ENCODE measurements around the gene ZC2HC1C.

The ZC2HC1C gene

DNA sequence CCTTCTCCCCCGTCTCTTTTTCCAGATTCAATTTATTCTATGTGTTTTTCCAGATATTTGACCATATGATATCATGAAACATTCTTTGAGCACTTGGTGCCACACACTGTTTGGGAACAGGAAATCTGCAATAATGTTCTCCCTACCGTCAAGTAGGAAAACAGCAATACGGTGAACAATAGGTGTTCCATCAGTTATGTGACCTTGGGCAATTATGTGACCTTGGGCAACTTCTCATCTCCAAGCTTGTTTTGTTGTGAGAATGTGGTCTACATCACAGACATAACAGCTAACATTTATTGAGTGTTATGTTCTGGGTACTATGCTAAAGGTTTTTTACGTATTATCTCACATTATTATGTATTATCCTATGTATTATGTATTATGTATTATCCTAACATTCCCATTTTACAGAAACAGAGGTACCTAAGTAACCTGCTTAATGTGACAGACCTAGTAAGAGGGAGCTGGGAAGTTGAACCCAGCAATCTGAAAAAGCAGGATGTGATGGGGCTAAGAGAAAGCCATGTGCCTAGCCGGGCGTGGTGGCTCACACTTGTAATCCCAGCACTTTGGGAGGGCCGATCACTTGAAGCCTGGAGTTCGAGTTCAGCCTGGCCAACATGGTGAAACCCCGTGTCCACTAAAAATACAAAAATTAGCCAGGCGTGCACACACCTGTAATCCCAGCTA is 58.6 kb downstream of the ZC2HC1C start:
- no peak for DNase-seq (ENCODE audit: low read depth)
- peak overlapping the region; percentile 100 for H3K4me3 ChIP-seq (ENCODE audit: low read depth, low read length)

DNA sequence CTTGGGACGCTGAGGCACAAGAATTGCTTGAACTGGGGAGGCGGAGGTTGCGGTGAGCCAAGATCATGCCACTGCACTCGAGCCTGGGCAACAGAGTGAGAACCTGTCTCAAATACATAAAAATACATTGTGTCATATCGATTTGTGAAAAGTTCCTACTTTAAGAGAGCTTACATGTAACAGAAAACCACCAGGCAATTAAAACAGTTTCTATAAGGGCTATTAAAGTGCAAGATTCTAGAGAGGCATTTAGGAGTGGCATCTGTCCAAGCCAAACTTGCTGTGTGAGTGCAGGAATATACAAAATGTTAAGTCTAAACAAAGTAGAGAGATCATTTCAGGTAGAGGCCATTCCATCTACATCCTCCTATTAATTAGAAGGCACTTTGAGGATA is 59.2 kb downstream of the ZC2HC1C start:
- TF ChIP-seq, protein P1, sequence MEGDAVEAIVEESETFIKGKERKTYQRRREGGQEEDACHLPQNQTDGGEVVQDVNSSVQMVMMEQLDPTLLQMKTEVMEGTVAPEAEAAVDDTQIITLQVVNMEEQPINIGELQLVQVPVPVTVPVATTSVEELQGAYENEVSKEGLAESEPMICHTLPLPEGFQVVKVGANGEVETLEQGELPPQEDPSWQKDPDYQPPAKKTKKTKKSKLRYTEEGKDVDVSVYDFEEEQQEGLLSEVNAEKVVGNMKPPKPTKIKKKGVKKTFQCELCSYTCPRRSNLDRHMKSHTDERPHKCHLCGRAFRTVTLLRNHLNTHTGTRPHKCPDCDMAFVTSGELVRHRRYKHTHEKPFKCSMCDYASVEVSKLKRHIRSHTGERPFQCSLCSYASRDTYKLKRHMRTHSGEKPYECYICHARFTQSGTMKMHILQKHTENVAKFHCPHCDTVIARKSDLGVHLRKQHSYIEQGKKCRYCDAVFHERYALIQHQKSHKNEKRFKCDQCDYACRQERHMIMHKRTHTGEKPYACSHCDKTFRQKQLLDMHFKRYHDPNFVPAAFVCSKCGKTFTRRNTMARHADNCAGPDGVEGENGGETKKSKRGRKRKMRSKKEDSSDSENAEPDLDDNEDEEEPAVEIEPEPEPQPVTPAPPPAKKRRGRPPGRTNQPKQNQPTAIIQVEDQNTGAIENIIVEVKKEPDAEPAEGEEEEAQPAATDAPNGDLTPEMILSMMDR (IDR thresholded peaks at IDR 0.05; ENCODE audit: insufficient read depth, low read depth, low read length, missing control alignments) = no peak
- H3K4me3 ChIP-seq (ENCODE audit: low read depth, low read length) = no peak overlapping the region
- no peak for DNase-seq (ENCODE audit: low read depth)

More for the DNA sequence above, 58.6 kb downstream of the ZC2HC1C start:
- TF ChIP-seq, protein P1 (IDR thresholded peaks at IDR 0.05; ENCODE audit: insufficient read depth, low read depth, low read length, missing control alignments) = no peak

Data from GM12865 (cell line).